ENCODE data around the gene TF.

DNA sequence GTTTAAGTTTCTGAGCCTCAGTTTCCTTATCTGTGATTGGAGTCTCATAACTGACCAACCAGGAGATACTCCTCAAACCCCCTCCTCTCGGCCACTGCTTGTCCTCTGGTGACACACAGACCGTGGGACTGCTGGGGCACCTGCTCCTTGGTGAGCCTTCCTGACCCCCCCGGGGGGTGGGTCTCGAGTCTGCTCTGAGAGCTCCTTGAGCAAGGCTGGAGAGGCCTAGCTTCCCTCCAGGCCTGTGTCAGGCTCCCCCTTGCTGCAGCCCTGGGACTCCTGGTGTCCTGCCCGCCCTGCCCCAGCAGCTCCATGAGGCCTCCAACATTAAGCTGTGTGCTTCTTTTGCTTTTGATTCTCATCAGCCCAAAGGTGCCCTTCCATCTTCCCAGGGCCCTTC, 87.1 kb downstream of the TF start:
- TF ChIP-seq, protein P1, sequence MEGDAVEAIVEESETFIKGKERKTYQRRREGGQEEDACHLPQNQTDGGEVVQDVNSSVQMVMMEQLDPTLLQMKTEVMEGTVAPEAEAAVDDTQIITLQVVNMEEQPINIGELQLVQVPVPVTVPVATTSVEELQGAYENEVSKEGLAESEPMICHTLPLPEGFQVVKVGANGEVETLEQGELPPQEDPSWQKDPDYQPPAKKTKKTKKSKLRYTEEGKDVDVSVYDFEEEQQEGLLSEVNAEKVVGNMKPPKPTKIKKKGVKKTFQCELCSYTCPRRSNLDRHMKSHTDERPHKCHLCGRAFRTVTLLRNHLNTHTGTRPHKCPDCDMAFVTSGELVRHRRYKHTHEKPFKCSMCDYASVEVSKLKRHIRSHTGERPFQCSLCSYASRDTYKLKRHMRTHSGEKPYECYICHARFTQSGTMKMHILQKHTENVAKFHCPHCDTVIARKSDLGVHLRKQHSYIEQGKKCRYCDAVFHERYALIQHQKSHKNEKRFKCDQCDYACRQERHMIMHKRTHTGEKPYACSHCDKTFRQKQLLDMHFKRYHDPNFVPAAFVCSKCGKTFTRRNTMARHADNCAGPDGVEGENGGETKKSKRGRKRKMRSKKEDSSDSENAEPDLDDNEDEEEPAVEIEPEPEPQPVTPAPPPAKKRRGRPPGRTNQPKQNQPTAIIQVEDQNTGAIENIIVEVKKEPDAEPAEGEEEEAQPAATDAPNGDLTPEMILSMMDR (tag by site-specific recombination; IDR thresholded peaks at IDR 0.05) = no peak
- no peak for TF ChIP-seq GLI2 (tag by site-specific recombination; IDR thresholded peaks at IDR 0.05; ENCODE audit: borderline replicate concordance, low read depth)
- TF ChIP-seq ZNF114 (tag by site-specific recombination; IDR thresholded peaks at IDR 0.05) = no peak
- no peak for TF ChIP-seq REST (tag by site-specific recombination; IDR thresholded peaks at IDR 0.05)
- TF ChIP-seq SCRT2 (tag by site-specific recombination; IDR thresholded peaks at IDR 0.05) = no peak
- TF ChIP-seq ZNF704 (tag by site-specific recombination; IDR thresholded peaks at IDR 0.05) = no peak
- TF ChIP-seq, protein P2, sequence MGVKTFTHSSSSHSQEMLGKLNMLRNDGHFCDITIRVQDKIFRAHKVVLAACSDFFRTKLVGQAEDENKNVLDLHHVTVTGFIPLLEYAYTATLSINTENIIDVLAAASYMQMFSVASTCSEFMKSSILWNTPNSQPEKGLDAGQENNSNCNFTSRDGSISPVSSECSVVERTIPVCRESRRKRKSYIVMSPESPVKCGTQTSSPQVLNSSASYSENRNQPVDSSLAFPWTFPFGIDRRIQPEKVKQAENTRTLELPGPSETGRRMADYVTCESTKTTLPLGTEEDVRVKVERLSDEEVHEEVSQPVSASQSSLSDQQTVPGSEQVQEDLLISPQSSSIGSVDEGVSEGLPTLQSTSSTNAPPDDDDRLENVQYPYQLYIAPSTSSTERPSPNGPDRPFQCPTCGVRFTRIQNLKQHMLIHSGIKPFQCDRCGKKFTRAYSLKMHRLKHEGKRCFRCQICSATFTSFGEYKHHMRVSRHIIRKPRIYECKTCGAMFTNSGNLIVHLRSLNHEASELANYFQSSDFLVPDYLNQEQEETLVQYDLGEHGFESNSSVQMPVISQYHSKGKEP (tag by site-specific recombination; IDR thresholded peaks at IDR 0.05) = no peak
- TF ChIP-seq SETDB1 (IDR thresholded peaks at IDR 0.05; ENCODE audit: insufficient read length, low read length) = no peak
- no peak for TF ChIP-seq ZBTB7A (tag by site-specific recombination; IDR thresholded peaks at IDR 0.05; ENCODE audit: low read depth)
- no peak for TF ChIP-seq ZNF549 (tag by site-specific recombination; IDR thresholded peaks at IDR 0.05)
- no peak for TF ChIP-seq ZNF785 (tag by site-specific recombination; IDR thresholded peaks at IDR 0.05)

All from HEK293 (cell line).